ENCODE results near the gene CDC42BPB.

The CDC42BPB gene

GRCh38 chr14:103064436-103064835 is 7.1 kb upstream of the CDC42BPB start:
- TF ChIP-seq EZH2phosphoT487 (conservative IDR thresholded peaks at IDR 0.05; ENCODE audit: low read length): no peak
- no peak for TF ChIP-seq CTCF (IDR thresholded peaks at IDR 0.05; ENCODE audit: insufficient read depth, low read length, poor library complexity, severe bottlenecking)
- Histone ChIP-seq H3K36me3 (ENCODE audit: low read length) (no peaks in the 10 kb centered on the region), H3K4me2 (ENCODE audit: low read depth, low read length, poor library complexity, severe bottlenecking) (no peak overlapping the region), H3K9me3 (ENCODE audit: insufficient read depth, low read length) (no peaks in the 10 kb centered on the region), H3K27me3 (ENCODE audit: low read length) (no peaks in the 10 kb centered on the region), H3K9ac (ENCODE audit: low read length) (no peak overlapping the region), H2AFZ (ENCODE audit: low read depth, low read length, severe bottlenecking) (no peak overlapping the region), H3K4me3 (ENCODE audit: insufficient read depth, low read length, poor library complexity, severe bottlenecking) (no peak overlapping the region), H3F3A (ENCODE audit: insufficient read depth) (no peaks in the 10 kb centered on the region), H4K20me1 (ENCODE audit: low read depth, low read length) (no peaks in the 10 kb centered on the region), H3K79me2 (ENCODE audit: insufficient read depth, low read length) (no peaks in the 10 kb centered on the region), H3K9me2 (replicated peaks; ENCODE audit: insufficient read depth, low read length) (no peaks in the 10 kb centered on the region), H3K27ac (ENCODE audit: low read depth, low read length) (no peak overlapping the region)

GRCh38 chr14:103061482-103061976 is 4.2 kb upstream of the CDC42BPB start:
- Histone ChIP-seq H3K36me3 (ENCODE audit: low read length) (no peaks in the 10 kb centered on the region), H3K9me2 (replicated peaks; ENCODE audit: insufficient read depth, low read length) (no peaks in the 10 kb centered on the region), H3F3A (ENCODE audit: insufficient read depth) (no peaks in the 10 kb centered on the region), H3K27ac (ENCODE audit: low read depth, low read length) (no peak overlapping the region), H3K27me3 (ENCODE audit: low read length) (no peaks in the 10 kb centered on the region), H3K9me3 (ENCODE audit: insufficient read depth, low read length) (no peaks in the 10 kb centered on the region), H4K20me1 (ENCODE audit: low read depth, low read length) (no peaks in the 10 kb centered on the region), H3K4me2 (ENCODE audit: low read depth, low read length, poor library complexity, severe bottlenecking) (no peak overlapping the region), H3K79me2 (ENCODE audit: insufficient read depth, low read length) (no peaks in the 10 kb centered on the region), H2AFZ (ENCODE audit: low read depth, low read length, severe bottlenecking) (no peak overlapping the region), H3K4me3 (ENCODE audit: insufficient read depth, low read length, poor library complexity, severe bottlenecking) (no peak overlapping the region), H3K9ac (ENCODE audit: low read length) (no peak overlapping the region)
- TF ChIP-seq CTCF (IDR thresholded peaks at IDR 0.05; ENCODE audit: insufficient read depth, low read length, poor library complexity, severe bottlenecking) (no peak), EZH2phosphoT487 (conservative IDR thresholded peaks at IDR 0.05; ENCODE audit: low read length) (no peak)

- no peak for TF ChIP-seq CTCF (IDR thresholded peaks at IDR 0.05; ENCODE audit: insufficient read depth, low read length, poor library complexity, severe bottlenecking)
- Histone ChIP-seq H3K9me2 (replicated peaks; ENCODE audit: insufficient read depth, low read length) (no peaks in the 10 kb centered on the region), H3K9ac (ENCODE audit: low read length) (no peak overlapping the region), H4K20me1 (ENCODE audit: low read depth, low read length) (no peaks in the 10 kb centered on the region), H3K27ac (ENCODE audit: low read depth, low read length) (no peak overlapping the region), H3K9me3 (ENCODE audit: insufficient read depth, low read length) (no peaks in the 10 kb centered on the region), H3K79me2 (ENCODE audit: insufficient read depth, low read length) (no peaks in the 10 kb centered on the region), H3K4me3 (ENCODE audit: insufficient read depth, low read length, poor library complexity, severe bottlenecking) (no peak overlapping the region), H3K27me3 (ENCODE audit: low read length) (no peaks in the 10 kb centered on the region), H3K4me2 (ENCODE audit: low read depth, low read length, poor library complexity, severe bottlenecking) (no peak overlapping the region), H3F3A (ENCODE audit: insufficient read depth) (no peaks in the 10 kb centered on the region), H2AFZ (ENCODE audit: low read depth, low read length, severe bottlenecking) (no peak overlapping the region), H3K36me3 (ENCODE audit: low read length) (no peaks in the 10 kb centered on the region)
Measured at GRCh38 chr14:103059556-103059955, 2.2 kb upstream of the CDC42BPB start.

Measured in SU-DHL-6 (cell line).